CD1c-positive myeloid dendritic cell (primary cell): ENCODE results near the gene AOC3.
A peak's percentile ranks its signal among the peaks of the same experiment; 100 is the strongest.
"Not testable (repeated sequence)": the region's sequence is repeated elsewhere in the genome, so short reads cannot be mapped to it uniquely, and the experiment has no call there.

Experiments
- DNase-seq: peaks from one replicate; pipeline ENCODE4 v3.0.0-alpha.2; 2016; ENCODE audit errors: extremely low spot score

Gene AOC3

DNA sequence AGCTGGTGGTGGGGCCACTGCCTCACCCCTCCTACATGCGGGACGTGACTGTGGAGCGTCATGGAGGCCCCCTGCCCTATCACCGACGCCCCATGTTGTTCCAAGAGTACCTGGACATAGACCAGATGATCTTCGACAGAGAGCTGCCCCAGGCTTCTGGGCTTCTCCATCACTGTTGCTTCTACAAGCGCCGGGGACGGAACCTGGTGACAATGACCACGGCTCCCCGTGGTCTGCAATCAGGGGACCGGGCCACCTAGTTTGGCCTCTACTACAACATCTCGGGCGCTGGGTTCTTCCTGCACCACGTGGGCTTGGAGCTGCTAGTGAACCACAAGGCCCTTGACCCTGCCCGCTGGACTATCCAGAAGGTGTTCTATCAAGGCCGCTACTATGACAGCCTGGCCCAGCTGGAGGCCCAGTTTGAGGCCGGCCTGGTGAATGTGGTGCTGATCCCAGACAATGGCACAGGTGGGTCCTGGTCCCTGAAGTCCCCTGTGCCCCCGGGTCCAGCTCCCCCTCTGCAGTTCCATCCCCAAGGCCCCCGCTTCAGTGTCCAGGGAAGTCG lies 16.8 kb downstream of the AOC3 start:
- not testable (repeated sequence) for DNase-seq

DNA sequence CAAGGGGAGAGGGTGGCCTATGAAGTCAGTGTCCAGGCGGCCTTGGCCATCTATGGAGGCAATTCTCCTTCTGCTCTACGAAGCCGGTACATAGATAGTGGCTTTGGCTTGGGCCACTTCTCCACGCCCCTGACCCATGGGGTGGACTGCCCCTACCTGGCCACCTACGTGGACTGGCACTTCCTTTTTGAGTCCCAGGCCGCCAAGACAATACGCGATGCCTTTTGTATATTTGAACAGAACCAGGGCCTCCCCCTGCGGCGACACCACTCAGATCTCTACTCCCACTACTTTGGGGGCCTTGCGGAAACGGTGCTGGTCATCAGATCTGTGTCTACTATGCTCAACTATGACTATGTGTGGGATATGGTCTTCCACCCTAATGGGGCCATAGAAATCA lies 17.3 kb downstream of the AOC3 start:
- DNase-seq, result no peak

- no peak for DNase-seq
Observed at GRCh38 chr17:42871647-42872046, 20.6 kb downstream of the AOC3 start.

GRCh38 chr17:42872251-42872965 lies 21.4 kb downstream of the AOC3 start:
- DNase-seq, result no peak

DNA sequence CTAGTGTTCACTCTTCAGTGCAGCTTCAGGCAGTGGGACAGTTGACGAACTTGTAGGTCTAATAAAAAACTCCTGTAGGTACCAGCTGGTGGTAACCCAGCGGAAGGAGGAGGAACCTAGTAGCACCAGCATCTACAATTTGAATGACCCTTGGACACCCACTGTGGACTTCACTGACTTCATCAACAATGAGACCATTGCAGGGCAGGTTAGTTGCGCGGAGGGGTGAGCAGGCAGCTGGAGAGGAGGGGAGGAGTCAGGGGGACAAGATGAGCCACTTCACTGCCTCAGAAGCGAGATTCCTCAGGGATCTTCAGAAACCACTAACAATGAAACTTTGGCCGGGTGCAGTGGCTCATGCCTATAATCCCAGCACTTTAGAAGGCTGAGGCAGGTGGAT lies 22.3 kb downstream of the AOC3 start:
- DNase-seq, result no peak

DNA sequence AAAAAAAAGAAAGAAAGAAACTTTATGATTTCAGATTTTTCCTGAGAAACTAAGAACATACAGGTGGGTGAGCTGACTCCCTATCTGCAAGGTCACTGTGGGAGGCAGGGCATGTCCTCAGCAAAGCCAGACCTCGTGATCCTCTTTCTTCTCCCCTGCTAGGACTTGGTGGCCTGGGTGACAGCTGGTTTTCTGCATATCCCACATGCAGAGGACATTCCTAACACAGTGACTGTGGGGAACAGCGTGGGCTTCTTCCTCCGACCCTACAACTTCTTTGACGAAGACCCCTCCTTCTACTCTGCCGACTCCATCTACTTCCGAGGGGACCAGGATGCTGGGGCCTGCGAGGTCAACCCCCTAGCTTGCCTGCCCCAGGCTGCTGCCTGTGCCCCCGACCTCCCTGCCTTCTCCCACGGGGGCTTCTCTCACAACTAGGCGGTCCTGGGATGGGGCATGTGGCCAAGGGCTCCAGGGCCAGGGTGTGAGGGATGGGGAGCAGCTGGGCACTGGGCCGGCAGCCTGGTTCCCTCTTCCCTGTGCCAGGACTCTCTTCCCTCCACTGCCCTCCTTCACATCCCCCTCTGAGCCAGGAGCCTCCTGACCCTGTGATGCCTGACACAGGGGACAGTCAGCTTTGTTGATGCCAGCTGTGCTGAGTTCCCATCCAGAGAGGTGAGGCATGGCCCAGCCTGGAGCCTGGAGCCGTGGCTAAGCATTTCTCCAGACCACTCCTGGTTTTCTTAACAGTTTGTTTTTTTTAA lies 23.1 kb downstream of the AOC3 start:
- DNase-seq, result not testable (repeated sequence)

DNA sequence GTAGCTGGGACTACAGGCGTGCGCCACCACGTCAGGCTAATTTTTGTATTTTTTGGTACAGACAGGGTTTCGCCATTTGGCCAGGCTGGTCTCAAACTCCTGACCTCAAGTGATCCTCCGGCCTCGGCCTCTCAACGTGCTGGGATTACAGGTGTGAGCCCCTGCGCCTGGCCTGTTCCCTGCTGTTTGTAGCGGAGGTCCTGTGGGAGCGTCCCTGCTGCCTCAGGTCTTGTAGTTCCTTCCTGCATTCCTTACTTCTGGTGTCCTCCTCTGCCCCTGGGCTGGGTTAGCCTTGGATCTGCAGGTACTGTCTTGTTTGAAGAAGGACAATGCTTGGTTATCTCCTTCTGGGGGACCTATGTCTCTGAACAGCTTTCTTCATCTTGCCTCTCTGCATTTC lies 26.0 kb downstream of the AOC3 start:
- DNase-seq, result no peak

DNA sequence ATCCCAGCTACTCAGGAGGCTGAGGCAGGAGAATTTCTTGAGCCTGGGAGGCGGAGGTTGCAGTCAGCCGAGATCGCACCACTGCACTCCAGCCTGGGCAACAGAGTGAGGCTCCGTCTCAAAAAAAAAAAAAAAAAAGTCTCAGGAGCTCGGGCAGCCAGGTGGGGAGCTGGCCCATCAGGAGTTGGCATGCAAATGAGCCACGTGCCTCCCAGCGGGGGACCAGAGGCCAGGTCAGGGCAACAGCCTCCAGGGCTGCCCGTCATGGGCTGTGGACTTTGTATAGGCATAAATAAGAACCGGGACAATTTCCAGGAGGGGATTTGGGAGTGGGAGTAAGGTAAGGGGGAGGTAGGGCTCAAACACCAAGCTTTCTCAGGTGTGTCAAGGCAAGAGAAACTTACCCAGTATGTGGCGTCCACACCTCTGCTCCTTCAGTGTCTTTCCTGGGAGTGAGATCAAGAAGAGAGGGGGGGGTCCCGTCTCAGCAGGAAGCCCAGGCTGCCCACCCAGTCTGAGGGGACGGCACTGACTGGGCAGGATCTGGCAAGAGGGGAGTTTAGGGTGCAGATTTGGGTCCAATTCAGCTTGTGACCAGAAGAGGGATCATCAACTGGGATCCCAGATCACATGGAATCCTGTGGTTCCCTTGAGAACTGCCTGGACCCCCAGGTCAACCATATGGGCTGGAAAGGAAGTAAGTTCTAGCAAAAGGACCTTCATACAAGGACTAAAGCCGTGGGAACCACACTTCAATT lies 27.3 kb downstream of the AOC3 start:
- DNase-seq, result no peak

GRCh38 chr17:42878924-42879595 lies 28.1 kb downstream of the AOC3 start:
- DNase-seq, result no peak

- no peak for DNase-seq
Observed at GRCh38 chr17:42879596-42879985, 28.6 kb downstream of the AOC3 start.

- no peak for DNase-seq
Observed at GRCh38 chr17:42880776-42881310, 29.8 kb downstream of the AOC3 start.

- not testable (repeated sequence) for DNase-seq
Observed at GRCh38 chr17:42881706-42882105, 30.7 kb downstream of the AOC3 start.

DNA sequence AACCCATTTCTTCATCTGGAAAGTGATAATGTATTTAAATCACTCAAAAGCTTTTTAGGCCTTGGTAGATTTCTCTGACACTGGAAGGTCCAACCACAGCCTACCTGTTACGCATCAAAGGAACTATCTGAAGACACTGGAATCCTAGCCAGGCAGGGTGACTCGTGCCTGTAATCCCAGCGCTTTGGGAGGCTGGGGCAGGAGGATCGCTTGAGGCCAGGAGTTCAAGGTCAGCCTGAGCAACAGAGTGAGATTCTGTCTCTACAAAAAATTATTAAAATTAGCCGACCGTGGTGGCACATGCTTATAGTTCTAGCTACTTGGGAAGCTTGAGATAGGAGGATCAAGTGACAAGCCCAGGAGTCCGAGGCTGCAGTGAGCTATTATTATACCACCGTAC lies 31.2 kb downstream of the AOC3 start:
- DNase-seq, result no peak

GRCh38 chr17:42883802-42884558 lies 33.0 kb downstream of the AOC3 start:
- no peak for DNase-seq

- DNase-seq, result not testable (repeated sequence)
Observed at GRCh38 chr17:42885806-42886205, 34.8 kb downstream of the AOC3 start.

- peak; percentile 29 for DNase-seq
Observed at GRCh38 chr17:42886283-42887176, 35.5 kb downstream of the AOC3 start.

- no peak for DNase-seq
Observed at GRCh38 chr17:42889809-42890208, 38.8 kb downstream of the AOC3 start.

DNA sequence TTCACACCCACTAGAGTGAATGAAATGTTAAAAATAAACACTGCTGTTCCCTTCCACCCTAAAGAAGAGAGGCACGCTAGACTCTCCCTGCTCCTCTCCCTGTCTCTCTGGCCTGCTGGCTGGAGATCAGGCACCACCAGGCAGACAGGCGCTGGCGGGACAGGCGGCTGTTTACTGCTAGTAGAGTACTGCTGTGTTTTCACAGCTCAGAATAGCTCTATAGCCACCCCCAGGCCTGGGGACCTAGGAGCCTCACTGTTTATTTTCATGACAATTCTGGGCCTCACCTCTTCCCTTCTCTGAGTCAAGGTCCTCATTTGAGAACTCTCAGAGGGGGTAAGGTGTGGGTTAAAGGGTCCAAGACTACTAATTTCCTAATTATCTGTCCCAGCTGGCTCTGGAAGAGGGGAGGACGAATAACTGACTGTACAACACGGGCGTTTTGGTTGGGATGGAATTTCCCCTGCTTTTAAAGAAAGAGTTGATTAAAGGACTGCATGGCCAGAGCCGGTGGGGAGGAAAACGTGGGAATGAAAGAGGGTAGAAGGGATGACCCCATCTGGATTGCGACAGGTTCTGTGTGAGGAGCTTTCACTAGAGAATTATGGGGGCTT lies 40.6 kb downstream of the AOC3 start:
- no peak for DNase-seq

DNA sequence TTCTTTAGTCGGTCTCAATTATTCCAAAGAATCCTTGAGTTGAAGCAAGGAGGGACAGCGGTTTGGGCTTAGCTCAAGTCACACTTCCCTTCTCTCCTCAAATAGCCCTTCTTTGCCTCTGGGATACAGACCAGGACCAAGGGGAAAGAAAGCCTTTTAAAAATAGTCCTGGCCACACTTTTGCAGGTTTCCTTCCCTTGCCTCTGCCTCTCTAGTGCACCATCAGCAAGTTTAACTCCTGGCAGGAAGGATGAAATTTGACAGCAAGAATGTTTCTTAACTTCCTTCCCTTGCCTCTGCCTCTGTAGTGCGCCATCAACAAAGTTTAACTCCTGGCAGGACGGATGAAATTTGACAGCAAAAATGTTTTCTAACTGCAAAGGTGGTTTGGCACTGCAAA lies 42.4 kb downstream of the AOC3 start:
- DNase-seq, result no peak
